OCI-LY7 (cell line): ENCODE data around the gene ITLN1. TPM values are rescaled to one million over a fixed set of nuclear protein-coding genes. Genes with fewer than 3 reads are reported as not detected.
"Not testable (repeated sequence)": the region's sequence is repeated elsewhere in the genome, so short reads cannot be mapped to it uniquely, and the experiment has no call there.

Source experiments
- Bru-seq: library from RNA; stranded (reverse); fragments of 400-500 nt; gene quantifications from one replicate; lab custom pipeline; 2021; lab: Mats Ljungman, UMichigan
- BruChase-seq, 2 experiments: library from RNA; stranded (reverse); fragments of 400-500 nt; gene quantifications; one replicate each; lab custom pipeline; 2021; lab: Mats Ljungman, UMichigan
- BruUV-seq: library from RNA; stranded (reverse); fragments of 400-500 nt; replicated peaks from 2 replicates; lab custom pipeline; 2021; lab: Mats Ljungman, UMichigan
- CTCF ChIA-PET: fragments of 300-600 bp; sonication (Branson Sonifier 250); formaldehyde crosslinking; loops from one replicate; lab custom pipeline; 2022; ENCODE audit warnings: antibody characterized with exemption; ENCODE audit not compliant: unreplicated experiment; lab: Charles Lee
- POLR2A ChIA-PET: fragments of 300-600 bp; sonication (Branson Sonifier 250); formaldehyde crosslinking; loops from one replicate; lab custom pipeline; 2022; ENCODE audit warnings: antibody characterized with exemption; lab: Charles Lee
- DNase-seq: peaks from one replicate; pipeline ENCODE4 v3.0.0-alpha.2; 2015; ENCODE audit warnings: low spot score
- H2AFZ ChIP-seq: fragments of 200-600 bp; sonication (generic), shearing (Covaris generic); 2 replicates; pipeline ENCODE4 v1.6.1; 2014; ENCODE audit warnings: mild to moderate bottlenecking, antibody characterized with exemption, low read length, moderate library complexity
- H3K27ac ChIP-seq: fragments of 200-600 bp; sonication (generic); 2 replicates; pipeline ENCODE4 v1.5.1; 2014; ENCODE audit warnings: mixed run types, low read depth, mild to moderate bottlenecking, moderate library complexity, low read length, inconsistent platforms; ENCODE audit not compliant: poor library complexity, severe bottlenecking
- H3K36me3 ChIP-seq: fragments of 200-600 bp; sonication (generic); 2 replicates; pipeline ENCODE4 v1.6.1; 2014; ENCODE audit warnings: mild to moderate bottlenecking, antibody characterized with exemption, low read length, moderate library complexity, mixed read lengths; ENCODE audit not compliant: insufficient read depth
- H3K4me1 ChIP-seq: fragments of 200-600 bp; sonication (generic); 2 replicates; pipeline ENCODE4 v1.5.1; 2014; ENCODE audit warnings: mild to moderate bottlenecking, low read length; ENCODE audit not compliant: insufficient read depth, poor library complexity, severe bottlenecking
- H3K4me2 ChIP-seq: fragments of 200-600 bp; sonication (generic); 2 replicates; pipeline ENCODE4 v1.6.1; 2014; ENCODE audit warnings: mild to moderate bottlenecking, low read length
- H3K4me3 ChIP-seq: fragments of 200-600 bp; sonication (generic); 2 replicates; pipeline ENCODE4 v1.5.1; 2014; ENCODE audit warnings: mild to moderate bottlenecking, low read depth, low read length; ENCODE audit not compliant: poor library complexity, severe bottlenecking
- H3K79me2 ChIP-seq: fragments of 200-600 bp; sonication (generic); 2 replicates; pipeline ENCODE4 v1.6.1; 2016; ENCODE audit warnings: low read depth, mild to moderate bottlenecking, low read length, moderate library complexity, mixed read lengths; ENCODE audit not compliant: insufficient read depth
- H3K9me2 ChIP-seq: fragments of 200-600 bp; sonication (generic); 2 replicates; pipeline ENCODE4 v1.6.1; 2016; ENCODE audit warnings: mild to moderate bottlenecking, low read length, mixed read lengths; ENCODE audit not compliant: insufficient read depth
- H3K9me3 ChIP-seq: fragments of 200-600 bp; sonication (generic); 2 replicates; pipeline ENCODE4 v1.6.1; 2014; ENCODE audit warnings: mild to moderate bottlenecking, mixed run types, low read length, mixed read lengths
- H4K20me1 ChIP-seq: fragments of 200-600 bp; sonication (generic); 2 replicates; pipeline ENCODE4 v1.6.1; 2014; ENCODE audit warnings: mild to moderate bottlenecking, antibody characterized with exemption, low read length, moderate library complexity, mixed read lengths; ENCODE audit not compliant: insufficient read depth
- CTCF ChIP-seq: fragments of 200-600 bp; sonication (generic); conservative IDR thresholded peaks from 2 replicates; pipeline ENCODE4 v1.5.1; 2014; ENCODE audit warnings: mild to moderate bottlenecking, antibody characterized with exemption, low read length, moderate library complexity, mixed read lengths
- EZH2phosphoT487 ChIP-seq: fragments of 200-600 bp; sonication (generic); IDR thresholded peaks from 2 replicates; pipeline ENCODE4 v1.6.1; 2018; ENCODE audit warnings: low read depth, borderline replicate concordance, mild to moderate bottlenecking, mixed run types, antibody characterized with exemption, low read length, moderate library complexity, mixed read lengths
- intact Hi-C: fragments of 100-400 bp; cut with micrococcal nuclease; formaldehyde crosslinking; loops from one replicate; pipeline ENCODE4 v1.10.0; 2022; ENCODE audit not compliant: unreplicated experiment
- long read RNA-seq: library from polyadenylated mRNA; stranded (forward); transcript quantifications from one replicate; pipeline ENCODE4 v2.0.0, GENCODE V29; 2022
- total RNA-seq, 2 experiments: library from RNA; depleted of rRNA in 1 of 2; stranded (reverse); fragments of >200 nt in 1 of 2; shearing (Covaris generic) in 1 of 2; gene quantifications; 2 replicates each; pipeline ENCODE4 v1.2.3, GENCODE V29; 2014 to 2022

The ITLN1 gene
- total RNA-seq (2014; rRNA removed; shearing (Covaris generic)) (not detected in 2 replicates), total RNA-seq (2022) (not detected in 2 replicates), Bru-seq, nascent RNA (not detected), BruChase-seq, experiment 1, labeled RNA remaining after a 6-hour chase (not detected), BruChase-seq, experiment 2, labeled RNA remaining after a 2-hour chase (not detected)
- long read RNA-seq: 0 reads

GRCh38 chr1:160885042-160885441 is at the start of gene ITLN1:
Gene ITLN1, minus strand, starts transcription at chr1:160885180. Its CDS starts 303 bp downstream, at chr1:160884877.
- Histone ChIP-seq H4K20me1 (no peaks in the 10 kb centered on the region), H3K4me1 (no peaks in the 10 kb centered on the region), H3K9me2 (no peaks in the 10 kb centered on the region), H3K4me2 (no peak within 1 kb of the TSS), H2AFZ (peak within 1 kb of the TSS; percentile 87), H3K79me2 (no peaks in the 10 kb centered on the region), H3K4me3 (no peak within 1 kb of the TSS), H3K36me3 (no peaks in the 10 kb centered on the region), H3K9me3 (no peaks in the 10 kb centered on the region), H3K27ac (no peak within 1 kb of the TSS)
- TF ChIP-seq CTCF (no peak), EZH2phosphoT487 (no peak)
- POLR2A ChIA-PET: interaction anchor here (1.1 kb wide), 1 partner anchor 9 kb away, joined by 3 read pairs; no protein-coding TSS in a partner anchor
- intact Hi-C loops: no loop called here
- DNase-seq: no peak
- BruUV-seq: no TSS peak
- CTCF ChIA-PET: interaction anchor here (0.9 kb wide), 1 partner anchor 67 kb away, joined by 3 read pairs; no protein-coding TSS in a partner anchor

GRCh38 chr1:160933305-160933704 is 48.3 kb upstream of the ITLN1 start:
- CTCF ChIA-PET, H3K4me1 ChIP-seq, BruUV-seq, H3K36me3 ChIP-seq, intact Hi-C loops, H3K4me3 ChIP-seq, POLR2A ChIA-PET, H2AFZ ChIP-seq, H3K9me2 ChIP-seq, H3K27ac ChIP-seq, H4K20me1 ChIP-seq, H3K4me2 ChIP-seq, H3K9me3 ChIP-seq, DNase-seq, H3K79me2 ChIP-seq: not testable (repeated sequence)

GRCh38 chr1:160925652-160926244 is 40.8 kb upstream of the ITLN1 start:
- ChIA-PET CTCF (no interaction called here), POLR2A (interaction anchor here (0.6 to 0.8 kb wide), 2 partner anchors 254 to 681 kb away, joined by 3 read pairs; no protein-coding TSS in a partner anchor)
- no TSS peak for BruUV-seq

More at GRCh38 chr1:160925652-160926244, 40.8 kb upstream of the ITLN1 start:
- no peaks in the 10 kb centered on the region for H3K4me1 ChIP-seq
- H3K27ac ChIP-seq: no peak overlapping the region
- peaks cover 7% of the 10 kb centered on the region; the same call in 1 of the 2 replicates for H3K9me3 ChIP-seq
- no peak overlapping the region for H3K4me3 ChIP-seq
- TF ChIP-seq EZH2phosphoT487 (no peak), CTCF (no peak)
- DNase-seq: no peak
- no peaks in the 10 kb centered on the region for H3K36me3 ChIP-seq
- no peak overlapping the region for H3K4me2 ChIP-seq
- no peak overlapping the region for H2AFZ ChIP-seq
- intact Hi-C loops: no loop called here
- no peaks in the 10 kb centered on the region for H3K9me2 ChIP-seq
- H3K79me2 ChIP-seq: no peaks in the 10 kb centered on the region
- H4K20me1 ChIP-seq: no peaks in the 10 kb centered on the region
